NCI-H146 (cell line): ENCODE measurements around the gene ZNF500.

Experiments
- DNase-seq: peaks from one replicate; lab custom pipeline; 2025; lab: John Stamatoyannopoulos, UW

Gene ZNF500

DNA sequence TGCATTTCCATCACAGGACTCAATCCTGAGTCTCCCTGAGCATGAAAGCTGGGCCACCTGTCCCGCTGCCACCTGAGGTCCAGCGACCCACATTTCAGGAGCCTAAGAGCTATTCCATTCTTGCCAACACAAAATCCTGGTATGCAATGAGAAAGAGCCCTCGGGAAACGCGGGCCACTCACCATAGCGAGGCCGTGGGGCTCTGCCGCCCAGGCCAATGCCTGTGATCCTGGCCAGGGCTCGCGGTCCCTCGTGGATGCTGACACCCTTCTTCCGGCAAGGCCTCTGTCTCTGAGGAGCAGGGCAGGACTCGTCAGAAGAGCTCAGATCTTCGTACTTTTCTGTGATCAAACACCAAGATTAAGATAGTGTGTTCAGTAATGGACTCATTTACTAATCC, 62.0 kb downstream of the ZNF500 start:
- no peak for DNase-seq

DNA sequence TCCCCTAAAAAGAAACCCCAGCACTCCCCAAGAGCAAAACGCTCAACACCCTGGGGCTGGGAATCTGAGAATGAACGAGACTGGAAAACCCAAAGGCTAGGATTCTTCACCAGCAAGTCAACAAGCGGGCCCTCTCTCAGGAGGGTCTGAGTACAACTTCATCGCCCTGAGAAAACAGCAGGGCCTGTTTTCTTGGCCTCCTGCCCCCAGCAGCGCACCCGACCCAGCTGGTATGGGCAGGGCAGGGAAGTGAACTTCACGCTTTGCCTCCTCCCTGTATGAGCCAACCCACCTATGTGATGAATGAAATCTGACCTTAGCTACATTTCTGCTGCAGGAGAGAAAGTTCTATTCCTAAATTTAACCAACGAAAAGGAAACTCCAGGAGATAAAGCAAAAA, 62.5 kb downstream of the ZNF500 start:
- DNase-seq: no peak

DNA sequence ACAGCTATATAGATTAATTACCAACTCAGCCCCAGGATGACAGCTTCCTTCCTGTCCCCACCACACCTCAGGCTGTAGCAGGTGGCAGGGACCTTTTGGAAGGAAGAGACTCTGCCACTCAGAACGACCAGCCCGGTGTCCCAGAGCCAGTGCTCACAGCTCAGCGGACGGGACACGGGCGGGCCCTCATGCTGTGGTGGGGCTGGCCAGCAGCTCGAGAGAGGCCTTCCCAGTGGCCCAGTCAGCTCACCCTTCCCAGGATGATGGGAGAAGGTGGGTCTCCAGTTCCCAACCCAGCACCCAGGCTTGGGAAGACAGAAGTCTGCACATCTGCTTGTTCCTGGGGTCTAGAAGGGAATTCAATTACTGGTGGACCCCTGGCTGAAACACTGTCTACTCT, 63.1 kb downstream of the ZNF500 start:
- no peak for DNase-seq

DNA sequence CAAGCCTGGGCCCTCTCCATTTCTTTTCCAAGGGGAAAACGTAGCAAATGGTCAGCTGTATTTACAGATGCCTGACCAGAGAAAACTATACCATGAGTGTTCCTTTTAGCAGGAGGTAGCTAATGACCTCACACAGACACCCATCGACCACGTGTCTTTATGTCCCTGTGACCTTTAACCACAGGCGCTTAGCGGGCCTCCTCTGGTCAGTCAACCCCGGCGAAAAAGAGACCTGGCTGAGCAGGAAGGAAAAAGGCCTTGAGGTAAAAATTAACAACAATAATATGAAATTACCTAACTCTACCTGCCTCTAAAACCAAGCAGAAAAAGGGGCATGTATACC, 64.5 kb downstream of the ZNF500 start:
- DNase-seq: no peak

- no peak for DNase-seq
Observed at GRCh38 chr16:4701791-4702465, 65.0 kb downstream of the ZNF500 start.

- DNase-seq: no peak
Observed at GRCh38 chr16:4700997-4701743, 65.8 kb downstream of the ZNF500 start.

GRCh38 chr16:4700380-4700996, 66.5 kb downstream of the ZNF500 start:
- no peak for DNase-seq

DNA sequence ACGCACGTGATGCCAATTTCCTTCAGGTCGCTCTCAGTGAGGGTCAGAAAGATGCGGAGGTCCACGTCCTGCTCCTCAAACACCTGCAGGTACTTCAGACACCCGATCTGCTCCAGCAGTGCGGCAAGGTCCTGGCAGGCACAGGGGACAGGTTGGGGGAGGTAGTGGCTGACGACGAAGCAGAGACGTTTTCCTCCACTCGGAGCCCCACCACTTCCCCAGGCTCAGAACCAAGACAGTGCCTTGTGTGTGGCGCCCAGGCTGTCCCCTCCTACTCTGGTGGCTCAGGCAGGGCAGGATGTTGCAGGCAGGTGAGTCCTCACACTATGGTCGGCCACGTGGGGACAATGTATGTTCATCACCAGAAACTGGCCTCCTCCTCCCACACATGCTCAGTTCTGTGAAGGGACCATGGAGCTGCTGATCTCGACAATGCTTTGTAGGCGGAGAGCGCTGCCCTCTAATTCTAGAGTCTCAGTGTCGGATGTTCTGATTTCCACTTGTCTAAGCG, 67.9 kb downstream of the ZNF500 start:
- DNase-seq: no peak

GRCh38 chr16:4698321-4699045, 68.5 kb downstream of the ZNF500 start:
- DNase-seq: no peak
